HEK293 (cell line): Measurements from ENCODE around the gene PDRG1.

Experiments used
- ZNF114 ChIP-seq: fragments of 450-650 bp; formaldehyde crosslinking; IDR thresholded peaks from 2 replicates; pipeline ENCODE4 v1.5.0; 2017; ENCODE audit warnings: missing biosample characterization, missing genetic modification characterization
- ZNF211 ChIP-seq: fragments of 450-650 bp; formaldehyde crosslinking; IDR thresholded peaks from 2 replicates; pipeline ENCODE4 v1.5.1; 2016; ENCODE audit warnings: low read depth, missing biosample characterization, missing genetic modification characterization
- ZNF239 ChIP-seq: fragments of 450-650 bp; formaldehyde crosslinking; IDR thresholded peaks from 2 replicates; pipeline ENCODE4 v1.5.1; 2016; ENCODE audit warnings: missing biosample characterization, missing genetic modification characterization
- ZNF311 ChIP-seq: fragments of 450-650 bp; formaldehyde crosslinking; IDR thresholded peaks from 2 replicates; pipeline ENCODE4 v1.5.1; 2017; ENCODE audit warnings: missing biosample characterization, missing genetic modification characterization, borderline replicate concordance
- ZNF362 ChIP-seq: fragments of 450-650 bp; formaldehyde crosslinking; IDR thresholded peaks from 2 replicates; pipeline ENCODE4 v1.5.1; 2016; ENCODE audit warnings: missing biosample characterization, missing genetic modification characterization
- ZNF501 ChIP-seq: fragments of 450-650 bp; formaldehyde crosslinking; IDR thresholded peaks from 2 replicates; pipeline ENCODE4 v1.5.1; 2016; ENCODE audit warnings: missing biosample characterization, missing genetic modification characterization
- ZNF530 ChIP-seq: fragments of 450-650 bp; formaldehyde crosslinking; IDR thresholded peaks from 2 replicates; pipeline ENCODE4 v1.5.1; 2016; ENCODE audit warnings: low read depth, missing biosample characterization, missing genetic modification characterization
- ZNF670 ChIP-seq: fragments of 450-650 bp; formaldehyde crosslinking; IDR thresholded peaks from 2 replicates; pipeline ENCODE4 v1.5.1; 2016; ENCODE audit warnings: missing biosample characterization, missing genetic modification characterization, low read depth
- ZNF701 ChIP-seq: fragments of 450-650 bp; formaldehyde crosslinking; IDR thresholded peaks from 2 replicates; pipeline ENCODE4 v1.5.1; 2016; ENCODE audit warnings: missing biosample characterization, missing genetic modification characterization
- ZNF768 ChIP-seq: fragments of 450-650 bp; formaldehyde crosslinking; IDR thresholded peaks from 2 replicates; pipeline ENCODE4 v1.5.1; 2018; ENCODE audit warnings: missing biosample characterization, mild to moderate bottlenecking, missing genetic modification characterization
- ZNF830 ChIP-seq: fragments of 450-650 bp; IDR thresholded peaks from 2 replicates; pipeline ENCODE4 v1.5.0; 2018; ENCODE audit warnings: missing biosample characterization, missing genetic modification characterization, low read depth, mild to moderate bottlenecking, moderate library complexity
- TF ChIP-seq, protein P1 (sequence below): fragments of 450-650 bp; formaldehyde crosslinking; IDR thresholded peaks from 2 replicates; pipeline ENCODE4 v1.5.1; 2016; ENCODE audit warnings: missing biosample characterization, missing genetic modification characterization
- TF ChIP-seq, protein P2 (sequence below): fragments of 450-650 bp; formaldehyde crosslinking; IDR thresholded peaks from 2 replicates; pipeline ENCODE4 v1.5.1; 2016; ENCODE audit warnings: missing biosample characterization, missing genetic modification characterization

DNA sequence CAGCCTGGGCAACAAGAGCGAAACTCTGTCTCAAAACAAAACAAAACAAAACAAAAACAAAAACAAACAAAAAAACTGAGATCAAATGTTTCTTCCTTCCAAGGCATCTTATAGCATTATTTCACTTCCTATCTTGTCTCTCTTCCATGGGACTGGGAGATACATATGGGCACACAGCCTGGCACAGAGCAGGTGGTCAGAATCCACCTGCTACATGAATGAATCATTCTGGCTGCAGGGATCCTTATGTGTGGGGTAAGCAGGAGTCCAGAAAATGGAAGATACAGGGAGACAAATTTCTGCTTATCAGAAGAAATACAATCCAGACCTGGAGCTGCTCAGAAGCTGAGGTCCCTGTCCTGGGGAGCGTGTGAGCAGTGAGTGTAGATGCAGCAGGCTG lies 40.2 kb upstream of the PDRG1 start:
- TF ChIP-seq ZNF311 (tag by site-specific recombination) (no peak), ZNF114 (no peak), ZNF830 (tag by site-specific recombination) (no peak), ZNF768 (tag by site-specific recombination) (no peak), ZNF501 (tag by site-specific recombination) (no peak), ZNF239 (tag by site-specific recombination) (no peak), ZNF530 (tag by site-specific recombination) (no peak), ZNF362 (tag by site-specific recombination) (no peak), ZNF211 (tag by site-specific recombination) (no peak), ZNF670 (no peak), ZNF701 (tag by site-specific recombination) (no peak)
- TF ChIP-seq, protein P1, sequence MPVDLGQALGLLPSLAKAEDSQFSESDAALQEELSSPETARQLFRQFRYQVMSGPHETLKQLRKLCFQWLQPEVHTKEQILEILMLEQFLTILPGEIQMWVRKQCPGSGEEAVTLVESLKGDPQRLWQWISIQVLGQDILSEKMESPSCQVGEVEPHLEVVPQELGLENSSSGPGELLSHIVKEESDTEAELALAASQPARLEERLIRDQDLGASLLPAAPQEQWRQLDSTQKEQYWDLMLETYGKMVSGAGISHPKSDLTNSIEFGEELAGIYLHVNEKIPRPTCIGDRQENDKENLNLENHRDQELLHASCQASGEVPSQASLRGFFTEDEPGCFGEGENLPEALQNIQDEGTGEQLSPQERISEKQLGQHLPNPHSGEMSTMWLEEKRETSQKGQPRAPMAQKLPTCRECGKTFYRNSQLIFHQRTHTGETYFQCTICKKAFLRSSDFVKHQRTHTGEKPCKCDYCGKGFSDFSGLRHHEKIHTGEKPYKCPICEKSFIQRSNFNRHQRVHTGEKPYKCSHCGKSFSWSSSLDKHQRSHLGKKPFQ (tag by site-specific recombination), result no peak
- TF ChIP-seq, protein P2, sequence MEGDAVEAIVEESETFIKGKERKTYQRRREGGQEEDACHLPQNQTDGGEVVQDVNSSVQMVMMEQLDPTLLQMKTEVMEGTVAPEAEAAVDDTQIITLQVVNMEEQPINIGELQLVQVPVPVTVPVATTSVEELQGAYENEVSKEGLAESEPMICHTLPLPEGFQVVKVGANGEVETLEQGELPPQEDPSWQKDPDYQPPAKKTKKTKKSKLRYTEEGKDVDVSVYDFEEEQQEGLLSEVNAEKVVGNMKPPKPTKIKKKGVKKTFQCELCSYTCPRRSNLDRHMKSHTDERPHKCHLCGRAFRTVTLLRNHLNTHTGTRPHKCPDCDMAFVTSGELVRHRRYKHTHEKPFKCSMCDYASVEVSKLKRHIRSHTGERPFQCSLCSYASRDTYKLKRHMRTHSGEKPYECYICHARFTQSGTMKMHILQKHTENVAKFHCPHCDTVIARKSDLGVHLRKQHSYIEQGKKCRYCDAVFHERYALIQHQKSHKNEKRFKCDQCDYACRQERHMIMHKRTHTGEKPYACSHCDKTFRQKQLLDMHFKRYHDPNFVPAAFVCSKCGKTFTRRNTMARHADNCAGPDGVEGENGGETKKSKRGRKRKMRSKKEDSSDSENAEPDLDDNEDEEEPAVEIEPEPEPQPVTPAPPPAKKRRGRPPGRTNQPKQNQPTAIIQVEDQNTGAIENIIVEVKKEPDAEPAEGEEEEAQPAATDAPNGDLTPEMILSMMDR (tag by site-specific recombination), result no peak
